HG03571 (cell line): Measurements from ENCODE around the gene LEKR1.
"Not testable (repeated sequence)": the region's sequence is repeated elsewhere in the genome, so short reads cannot be mapped to it uniquely, and the experiment has no call there.

Experiments used
- ATAC-seq: cut with Tn5 transposase; IDR thresholded peaks from one replicate; pipeline ENCODE4 v1.9.1; 2021; ENCODE audit not compliant: unreplicated experiment

LEKR1 gene

GRCh38 chr3:156826144-156826895 lies at the start of gene LEKR1:
Gene LEKR1 (plus strand): TSS chr3:156826353. CDS start chr3:156829330, 2,977 bp downstream.
- ATAC-seq, result peak; percentile 94

GRCh38 chr3:156776871-156777270 lies 49.3 kb upstream of the LEKR1 start:
- no peak for ATAC-seq

GRCh38 chr3:156781310-156782230 lies 44.6 kb upstream of the LEKR1 start:
- ATAC-seq, result no peak

GRCh38 chr3:156782319-156782718 lies 43.8 kb upstream of the LEKR1 start:
- ATAC-seq, result no peak

- no peak for ATAC-seq
These were observed 43.2 kb upstream of the LEKR1 start for GRCh38 chr3:156782921-156783320.

- no peak for ATAC-seq
These were observed 39.2 kb upstream of the LEKR1 start for GRCh38 chr3:156787001-156787400.

- peak; percentile 58 for ATAC-seq
These were observed 38.1 kb upstream of the LEKR1 start for GRCh38 chr3:156787926-156788663.

- no peak for ATAC-seq
These were observed 37.3 kb upstream of the LEKR1 start for GRCh38 chr3:156788846-156789245.

GRCh38 chr3:156790156-156790555 lies 36.0 kb upstream of the LEKR1 start:
- no peak for ATAC-seq

GRCh38 chr3:156792114-156792513 lies 34.0 kb upstream of the LEKR1 start:
- ATAC-seq, result no peak

GRCh38 chr3:156792536-156792935 lies 33.6 kb upstream of the LEKR1 start:
- ATAC-seq, result no peak

GRCh38 chr3:156792945-156793344 lies 33.2 kb upstream of the LEKR1 start:
- ATAC-seq, result peak; percentile 65

- ATAC-seq, result no peak
These were observed 32.8 kb upstream of the LEKR1 start for GRCh38 chr3:156793400-156793799.

- no peak for ATAC-seq
These were observed 32.3 kb upstream of the LEKR1 start for GRCh38 chr3:156793851-156794250.

GRCh38 chr3:156795890-156796481 lies 30.2 kb upstream of the LEKR1 start:
- ATAC-seq, result no peak

GRCh38 chr3:156797368-156797767 lies 28.8 kb upstream of the LEKR1 start:
- no peak for ATAC-seq

GRCh38 chr3:156800287-156800686 lies 25.9 kb upstream of the LEKR1 start:
- not testable (repeated sequence) for ATAC-seq

GRCh38 chr3:156801746-156802145 lies 24.4 kb upstream of the LEKR1 start:
- ATAC-seq, result no peak

GRCh38 chr3:156802821-156803606 lies 23.1 kb upstream of the LEKR1 start:
- no peak for ATAC-seq
